H9 (cell line): ENCODE data around the gene JARID2. TPM values are rescaled to one million over a fixed set of nuclear protein-coding genes. Genes with fewer than 3 reads are reported as not detected.

ENCODE experiments used
- DNase-seq: peaks from one replicate; pipeline ENCODE4 v3.0.0-alpha.2; 2017
- H2AFZ ChIP-seq: one replicate; pipeline ENCODE4 v1.6.1; 2013; ENCODE audit warnings: mild to moderate bottlenecking, low read length, control low read depth, moderate library complexity
- H2AK5ac ChIP-seq: 2 replicates; pipeline ENCODE4 v1.6.1; 2013; ENCODE audit warnings: low read length, control low read depth, mixed read lengths; ENCODE audit not compliant: insufficient read length
- H2BK120ac ChIP-seq: one replicate; pipeline ENCODE4 v1.6.1; 2013; ENCODE audit warnings: low read depth, mild to moderate bottlenecking, low read length, control low read depth, inconsistent platforms; ENCODE audit not compliant: poor library complexity, severe bottlenecking
- H2BK12ac ChIP-seq: 2 replicates; pipeline ENCODE4 v1.6.1; 2013; ENCODE audit warnings: low read length, control low read depth, mixed read lengths, low read depth; ENCODE audit not compliant: insufficient read length
- H2BK15ac ChIP-seq: 2 replicates; pipeline ENCODE4 v1.6.1; 2013; ENCODE audit warnings: low read depth, low read length, control low read depth
- H2BK20ac ChIP-seq: one replicate; pipeline ENCODE4 v1.6.1; 2013; ENCODE audit warnings: low read depth, mild to moderate bottlenecking, low read length, control low read depth, inconsistent platforms; ENCODE audit not compliant: poor library complexity, severe bottlenecking
- H2BK5ac ChIP-seq: 2 replicates; pipeline ENCODE4 v1.6.1; 2013; ENCODE audit warnings: low read length, control low read depth, mixed read lengths; ENCODE audit not compliant: insufficient read length
- H3K14ac ChIP-seq: 2 replicates; pipeline ENCODE4 v1.6.1; 2013; ENCODE audit warnings: low read length, control low read depth; ENCODE audit not compliant: insufficient read depth
- H3K18ac ChIP-seq: 2 replicates; pipeline ENCODE4 v1.6.1; 2013; ENCODE audit warnings: low read depth, mild to moderate bottlenecking, mixed read lengths, low read length, control low read depth; ENCODE audit not compliant: insufficient read length
- H3K23ac ChIP-seq: 2 replicates; pipeline ENCODE4 v1.6.1; 2013; ENCODE audit warnings: low read length, control low read depth, mixed read lengths, low read depth; ENCODE audit not compliant: insufficient read length
- H3K23me2 ChIP-seq: 2 replicates; pipeline ENCODE4 v1.6.1; 2013; ENCODE audit warnings: low read depth, mild to moderate bottlenecking, mixed read lengths, low read length, control low read depth; ENCODE audit not compliant: insufficient read length, poor library complexity, severe bottlenecking
- H3K27ac ChIP-seq: 2 replicates; pipeline ENCODE4 v1.5.1; 2013; ENCODE audit warnings: low read length, control low read depth, mixed read lengths, low read depth; ENCODE audit not compliant: insufficient read length
- H3K27me3 ChIP-seq: 2 replicates; pipeline ENCODE4 v1.6.1; 2013; ENCODE audit warnings: low read length, control low read depth, inconsistent platforms; ENCODE audit not compliant: insufficient read depth
- H3K4ac ChIP-seq: 2 replicates; pipeline ENCODE4 v1.6.1; 2013; ENCODE audit warnings: low read depth, mild to moderate bottlenecking, control low read depth, inconsistent platforms, low read length, moderate library complexity
- H3K4me1 ChIP-seq: 2 replicates; pipeline ENCODE4 v1.6.1; 2013; ENCODE audit warnings: low read length, control low read depth, inconsistent platforms; ENCODE audit not compliant: insufficient read depth
- H3K4me2 ChIP-seq: 2 replicates; pipeline ENCODE4 v1.6.1; 2013; ENCODE audit warnings: low read length, control low read depth, mixed read lengths; ENCODE audit not compliant: insufficient read length, insufficient read depth
- H3K56ac ChIP-seq: 2 replicates; pipeline ENCODE4 v1.6.1; 2013; ENCODE audit warnings: low read depth, mild to moderate bottlenecking, mixed read lengths, low read length, control low read depth; ENCODE audit not compliant: insufficient read length
- H3K79me1 ChIP-seq: 2 replicates; pipeline ENCODE4 v1.6.1; 2013; ENCODE audit warnings: low read depth, mild to moderate bottlenecking, moderate library complexity, low read length, control low read depth, inconsistent platforms; ENCODE audit not compliant: insufficient read depth, poor library complexity, severe bottlenecking
- H3K79me2 ChIP-seq: 2 replicates; pipeline ENCODE4 v1.6.1; 2013; ENCODE audit warnings: low read length, control low read depth, inconsistent platforms; ENCODE audit not compliant: insufficient read depth
- H3K9ac ChIP-seq: 2 replicates; pipeline ENCODE4 v1.6.1; 2013; ENCODE audit warnings: low read length, control low read depth, mixed read lengths; ENCODE audit not compliant: insufficient read length; ENCODE audit errors: extremely low read depth
- H3K9me3 ChIP-seq: one replicate; pipeline ENCODE4 v1.6.1; 2013; ENCODE audit warnings: low read depth, low read length, inconsistent platforms; ENCODE audit not compliant: control insufficient read depth
- H3T11ph ChIP-seq: one replicate; pipeline ENCODE4 v1.6.1; 2013; ENCODE audit warnings: mild to moderate bottlenecking, low read length, control low read depth, inconsistent platforms
- H4K20me1 ChIP-seq: one replicate; pipeline ENCODE4 v1.6.1; 2013; ENCODE audit not compliant: control insufficient read depth, insufficient read length, insufficient read depth
- H4K5ac ChIP-seq: 2 replicates; pipeline ENCODE4 v1.6.1; 2013; ENCODE audit warnings: low read depth, mild to moderate bottlenecking, mixed read lengths, low read length, control low read depth; ENCODE audit not compliant: insufficient read length
- H4K8ac ChIP-seq: replicated peaks from 2 replicates; pipeline ENCODE4 v1.6.1; 2013; ENCODE audit warnings: low read length, control low read depth, mixed read lengths, low read depth; ENCODE audit not compliant: insufficient read length
- H4K91ac ChIP-seq: 2 replicates; pipeline ENCODE4 v1.6.1; 2013; ENCODE audit warnings: low read depth, mild to moderate bottlenecking, moderate library complexity, mixed read lengths, low read length, control low read depth; ENCODE audit not compliant: insufficient read length
- H3K27ac Mint-ChIP-seq, 3 experiments: 2 replicates in 2 of 3; 3 replicates in 1 of 3; pipeline ENCODE4 v1.8.0; 2020 to 2021; ENCODE audit warnings: mixed read lengths in 3 of 3, mild to moderate bottlenecking in 1 of 3, moderate library complexity in 1 of 3
- H3K27me3 Mint-ChIP-seq: 2 replicates; pipeline ENCODE4 v1.8.0; 2021; ENCODE audit warnings: low read depth, mild to moderate bottlenecking, moderate library complexity, mixed read lengths
- H3K36me3 Mint-ChIP-seq, 3 experiments: 2 replicates in 2 of 3; 3 replicates in 1 of 3; pipeline ENCODE4 v1.8.0; 2020 to 2021; ENCODE audit warnings: low read depth in 3 of 3, mixed read lengths in 3 of 3; ENCODE audit not compliant: insufficient read depth in 1 of 3
- H3K4me1 Mint-ChIP-seq, 2 experiments: 2 replicates each; pipeline ENCODE4 v1.8.0; 2020; ENCODE audit warnings: mixed read lengths in 2 of 2
- H3K4me3 Mint-ChIP-seq, 2 experiments: 2 replicates in 1 of 2; 3 replicates in 1 of 2; pipeline ENCODE4 v1.8.0; 2020 to 2021; ENCODE audit warnings: mild to moderate bottlenecking in 2 of 2, mixed read lengths in 2 of 2, moderate library complexity in 1 of 2
- H3K9me3 Mint-ChIP-seq, 2 experiments: 2 replicates in 1 of 2; 3 replicates in 1 of 2; pipeline ENCODE4 v1.8.0; 2020; ENCODE audit warnings: mild to moderate bottlenecking in 2 of 2, mixed read lengths in 2 of 2, moderate library complexity in 1 of 2
- WGBS: extraction: QIAGEN DNeasy Blood & Tissue Kit; methylation state at CpG from one replicate; pipeline ENCODE4 v1.1.7; 2013; ENCODE audit warnings: missing lambda C conversion rate, low lambda C conversion rate, mixed read lengths; ENCODE audit not compliant: insufficient read length; ENCODE audit errors: extremely low coverage; 5-methylcytosine and 5-hydroxymethylcytosine counted together
- total RNA-seq: library from RNA; stranded (reverse); gene quantifications from 2 replicates; pipeline ENCODE4 v1.2.1, GENCODE V29; 2021
- TF ChIP-seq, protein P1 (sequence below): fragments of 200-600 bp; sonication (generic); conservative IDR thresholded peaks from 3 replicates; pipeline ENCODE4 v1.8.0; 2021; ENCODE audit warnings: antibody characterized with exemption, mild to moderate bottlenecking

JARID2 gene
- total RNA-seq, 1 experiment from 2014 or later: 174 TPM

DNA sequence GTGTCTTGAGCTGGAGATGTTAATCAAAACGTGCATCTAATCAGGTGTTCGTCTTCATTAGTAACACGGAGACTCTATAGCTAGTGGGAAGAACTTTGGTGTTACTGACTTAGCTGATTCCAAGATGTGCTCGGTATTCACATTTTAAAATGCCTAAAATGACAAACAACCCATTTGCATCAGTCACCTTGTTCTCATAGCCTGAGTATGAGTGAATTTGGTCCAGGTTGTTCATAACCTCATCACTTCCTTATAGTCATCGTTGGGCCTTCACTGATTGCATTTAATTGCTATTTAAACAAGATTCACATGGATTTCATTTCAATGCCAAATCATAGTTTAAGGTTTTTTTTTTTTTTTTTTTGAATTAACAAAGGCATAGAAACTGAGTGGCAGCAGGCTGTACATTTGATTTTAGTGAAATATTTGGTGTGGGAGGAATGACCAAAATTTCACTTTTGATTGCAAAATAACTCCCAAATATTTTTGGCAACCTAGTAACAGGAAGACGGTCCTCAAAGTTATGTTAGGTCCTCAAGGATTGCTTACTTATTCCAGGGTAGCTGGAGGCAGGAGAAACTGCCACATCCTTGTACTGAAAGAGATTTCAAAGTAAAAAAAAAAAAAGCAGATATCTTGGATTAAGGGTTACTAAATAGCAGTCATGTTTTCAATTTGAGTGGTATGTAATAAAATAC lies 104.7 kb downstream of the JARID2 start:
- Histone ChIP-seq H3K27me3 (no peaks in the 10 kb centered on the region), H4K20me1 (peaks cover 2% of the 10 kb centered on the region), H2BK12ac (no peak overlapping the region), H4K5ac (no peak overlapping the region), H2BK120ac (no peak overlapping the region), H3K79me1 (no peaks in the 10 kb centered on the region), H3K18ac (no peak overlapping the region), H3K9ac (no peak overlapping the region), H3K4me1 (peaks cover 19% of the 10 kb centered on the region; the same call in 1 of the 2 replicates), H3K79me2 (peaks cover 89% of the 10 kb centered on the region), H3K9me3 (no peaks in the 10 kb centered on the region), H2BK5ac (no peak overlapping the region), H4K8ac (no peak overlapping the region), H2BK20ac (no peak overlapping the region), H4K91ac (no peak overlapping the region), H3K14ac (no peak overlapping the region), H3T11ph (no peak overlapping the region), H2BK15ac (no peak overlapping the region), H3K27ac (no peak overlapping the region), H3K23me2 (no peaks in the 10 kb centered on the region), H2AK5ac (no peak overlapping the region), H2AFZ (no peak overlapping the region), H3K4me2 (no peak overlapping the region), H3K56ac (no peak overlapping the region), H3K23ac (no peak overlapping the region), H3K4ac (no peak overlapping the region)
- TF ChIP-seq, protein P1, sequence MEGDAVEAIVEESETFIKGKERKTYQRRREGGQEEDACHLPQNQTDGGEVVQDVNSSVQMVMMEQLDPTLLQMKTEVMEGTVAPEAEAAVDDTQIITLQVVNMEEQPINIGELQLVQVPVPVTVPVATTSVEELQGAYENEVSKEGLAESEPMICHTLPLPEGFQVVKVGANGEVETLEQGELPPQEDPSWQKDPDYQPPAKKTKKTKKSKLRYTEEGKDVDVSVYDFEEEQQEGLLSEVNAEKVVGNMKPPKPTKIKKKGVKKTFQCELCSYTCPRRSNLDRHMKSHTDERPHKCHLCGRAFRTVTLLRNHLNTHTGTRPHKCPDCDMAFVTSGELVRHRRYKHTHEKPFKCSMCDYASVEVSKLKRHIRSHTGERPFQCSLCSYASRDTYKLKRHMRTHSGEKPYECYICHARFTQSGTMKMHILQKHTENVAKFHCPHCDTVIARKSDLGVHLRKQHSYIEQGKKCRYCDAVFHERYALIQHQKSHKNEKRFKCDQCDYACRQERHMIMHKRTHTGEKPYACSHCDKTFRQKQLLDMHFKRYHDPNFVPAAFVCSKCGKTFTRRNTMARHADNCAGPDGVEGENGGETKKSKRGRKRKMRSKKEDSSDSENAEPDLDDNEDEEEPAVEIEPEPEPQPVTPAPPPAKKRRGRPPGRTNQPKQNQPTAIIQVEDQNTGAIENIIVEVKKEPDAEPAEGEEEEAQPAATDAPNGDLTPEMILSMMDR: no peak
- Mint-ChIP-seq H3K9me3 (no peaks in the 10 kb centered on the region), H3K4me3 (no peak overlapping the region), H3K27ac (no peak overlapping the region), H3K4me1 (peaks cover 78 to 81% of the 10 kb centered on the region in 2 experiments), H3K27me3 (no peaks in the 10 kb centered on the region), H3K36me3 (peaks cover 0 to 7% (median 0%) of the 10 kb centered on the region in 3 experiments; a peak in 1 of 7 replicates)
- no CpG with 5 or more reads among the region's 6 CpGs for WGBS
- no peak for DNase-seq
